Thoracic aorta (tissue), 2 donors: ENCODE results near the gene ACO1. TPM values are rescaled to one million over a fixed set of nuclear protein-coding genes. Genes with fewer than 3 reads are reported as not detected.
A peak's percentile ranks its signal among the peaks of the same experiment; 100 is the strongest.

Experiments used
- ATAC-seq: fragments of 150-250 bp; one replicate; pipeline ENCODE4 v1.8.0; 2017; ENCODE audit warnings: low read depth; ENCODE audit not compliant: insufficient number of reproducible peaks, low FRiP score
- DNase-seq: peaks from one replicate; pipeline ENCODE4 v3.0.0-alpha.2; 2020; ENCODE audit warnings: low spot score
- H3K27ac ChIP-seq, 2 donors: fragments of 200-600 bp; sonication (generic); 1 replicate in 1 of 2; 2 replicates in 1 of 2; pipeline ENCODE4 v1.5.1; 2016; ENCODE audit warnings: mild to moderate bottlenecking in 2 of 2, moderate library complexity in 2 of 2
- H3K27me3 ChIP-seq: fragments of 200-600 bp; sonication (generic); replicated peaks from 2 replicates; pipeline ENCODE4 v1.6.0; 2016; ENCODE audit warnings: mild to moderate bottlenecking; ENCODE audit not compliant: insufficient read depth
- H3K36me3 ChIP-seq: fragments of 200-600 bp; sonication (generic); one replicate; pipeline ENCODE4 v1.5.1; 2016
- H3K4me1 ChIP-seq, 2 donors: fragments of 200-600 bp; sonication (generic); 1 replicate in 1 of 2; 2 replicates in 1 of 2; pipeline versions ENCODE4 v1.5.1 to v1.6.0; 2016; ENCODE audit warnings: low read depth in 2 of 2, mild to moderate bottlenecking in 1 of 2; ENCODE audit not compliant: control insufficient read depth in 1 of 2
- H3K4me3 ChIP-seq: fragments of 200-600 bp; sonication (generic); 2 replicates; pipeline ENCODE4 v1.5.1; 2016; ENCODE audit warnings: mild to moderate bottlenecking
- H3K9me3 ChIP-seq: fragments of 200-600 bp; sonication (generic); 2 replicates; pipeline ENCODE4 v1.5.1; 2016
- CTCF ChIP-seq: fragments of 200-600 bp; sonication (generic); IDR thresholded peaks from one replicate; pipeline ENCODE4 v1.5.1; 2019; ENCODE audit warnings: antibody characterized with exemption
- total RNA-seq, 2 donors: library from RNA; depleted of rRNA; stranded (reverse); fragments of >200 nt; gene quantifications; one replicate each; pipeline versions ENCODE4 v1.1.0 to v1.2.3, GENCODE V29; 2016

ACO1 gene
- total RNA-seq, 2 donors from 2014 or later = 28.6 to 32.9 TPM

DNA sequence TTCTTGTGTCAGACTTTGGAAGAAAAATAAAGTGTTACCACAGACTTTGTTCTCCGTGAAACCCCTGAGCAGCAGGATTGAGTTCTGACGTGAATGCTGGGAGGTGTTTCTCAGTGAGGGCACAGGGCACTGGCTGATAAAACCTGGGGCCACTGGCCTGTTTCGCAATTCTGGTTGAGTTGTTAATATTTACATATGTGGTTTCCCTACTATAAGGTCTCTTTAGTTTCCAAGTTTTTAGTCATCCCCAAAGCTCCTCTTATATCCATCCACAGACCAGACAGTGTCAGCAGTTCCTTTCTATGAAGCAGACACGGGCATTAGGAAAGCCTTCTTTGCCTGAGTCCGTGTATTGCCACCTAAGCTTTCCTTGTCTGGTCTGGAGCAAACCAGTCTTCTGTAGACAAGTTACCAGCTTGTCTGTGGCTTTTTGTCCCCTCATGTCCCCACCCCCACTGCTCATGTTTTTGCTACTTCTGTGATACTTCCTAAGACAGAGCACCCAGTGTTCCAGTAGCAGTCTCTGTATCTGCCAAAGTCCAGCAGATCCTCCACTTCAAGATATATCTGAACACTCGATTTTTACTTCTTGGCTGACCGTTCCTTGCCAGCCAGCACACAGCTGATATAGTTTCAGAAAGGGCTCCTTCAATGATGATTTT is 42.0 kb downstream of the ACO1 start:
- H3K36me3 ChIP-seq = peaks cover 20% of the 10 kb centered on the region
- H3K4me3 ChIP-seq = no peak overlapping the region
- H3K27me3 ChIP-seq = no peaks in the 10 kb centered on the region
- ATAC-seq = no peak
- H3K4me1 ChIP-seq = peaks cover 10 to 28% of the 10 kb centered on the region in 2 donors
- TF ChIP-seq CTCF = no peak
- H3K27ac ChIP-seq = peak overlapping the region in 1 of 2 donors; percentile 46
- DNase-seq = no peak
- H3K9me3 ChIP-seq = no peaks in the 10 kb centered on the region

- no peak for TF ChIP-seq CTCF
- ATAC-seq = no peak
- Histone ChIP-seq H3K4me1 (peaks cover 10 to 32% of the 10 kb centered on the region in 2 donors), H3K36me3 (peaks cover 17% of the 10 kb centered on the region), H3K9me3 (no peaks in the 10 kb centered on the region), H3K4me3 (no peak overlapping the region), H3K27me3 (no peaks in the 10 kb centered on the region), H3K27ac (peak overlapping the region in 1 of 2 donors; percentile 1)
- no peak for DNase-seq
Measured at GRCh38 chr9:32427111-32427873, 42.8 kb downstream of the ACO1 start.

GRCh38 chr9:32430720-32431119 is 46.3 kb downstream of the ACO1 start:
- peak overlapping the region; percentile 20 to 33 for H3K27ac ChIP-seq
- H3K4me3 ChIP-seq = peak overlapping the region; percentile 13
- peaks cover 17% of the 10 kb centered on the region for H3K36me3 ChIP-seq
- H3K4me1 ChIP-seq = peaks cover 10 to 32% of the 10 kb centered on the region in 2 donors
- DNase-seq (no peak), ATAC-seq (no peak)
- H3K9me3 ChIP-seq = no peaks in the 10 kb centered on the region
- H3K27me3 ChIP-seq = no peaks in the 10 kb centered on the region
- TF ChIP-seq CTCF = no peak

DNA sequence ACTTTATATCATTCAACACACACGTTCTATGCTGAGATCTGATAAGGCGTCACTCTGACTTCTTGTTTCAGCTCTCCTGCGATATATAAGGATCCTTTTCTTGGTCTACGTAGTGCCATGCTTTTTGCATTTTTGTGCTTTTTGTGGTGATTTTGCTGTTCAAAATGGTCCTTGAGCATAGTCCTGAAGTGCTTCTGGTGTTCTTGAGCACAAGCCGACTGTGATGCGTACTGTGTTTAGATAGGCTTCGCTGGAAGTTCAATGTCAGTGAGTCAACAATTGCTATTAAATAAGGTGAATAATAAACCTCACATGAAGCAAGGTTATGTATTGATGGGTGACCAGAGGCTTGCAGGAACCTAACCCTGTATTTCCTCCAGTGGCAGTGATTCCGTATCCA is 46.8 kb downstream of the ACO1 start:
- Histone ChIP-seq H3K36me3 (peaks cover 17% of the 10 kb centered on the region), H3K27ac (peak overlapping the region in 1 of 2 donors; percentile 33), H3K4me3 (no peak overlapping the region), H3K4me1 (peaks cover 10 to 30% of the 10 kb centered on the region in 2 donors), H3K27me3 (no peaks in the 10 kb centered on the region), H3K9me3 (no peaks in the 10 kb centered on the region)
- no peak for TF ChIP-seq CTCF
- no peak for ATAC-seq
- DNase-seq = no peak

DNA sequence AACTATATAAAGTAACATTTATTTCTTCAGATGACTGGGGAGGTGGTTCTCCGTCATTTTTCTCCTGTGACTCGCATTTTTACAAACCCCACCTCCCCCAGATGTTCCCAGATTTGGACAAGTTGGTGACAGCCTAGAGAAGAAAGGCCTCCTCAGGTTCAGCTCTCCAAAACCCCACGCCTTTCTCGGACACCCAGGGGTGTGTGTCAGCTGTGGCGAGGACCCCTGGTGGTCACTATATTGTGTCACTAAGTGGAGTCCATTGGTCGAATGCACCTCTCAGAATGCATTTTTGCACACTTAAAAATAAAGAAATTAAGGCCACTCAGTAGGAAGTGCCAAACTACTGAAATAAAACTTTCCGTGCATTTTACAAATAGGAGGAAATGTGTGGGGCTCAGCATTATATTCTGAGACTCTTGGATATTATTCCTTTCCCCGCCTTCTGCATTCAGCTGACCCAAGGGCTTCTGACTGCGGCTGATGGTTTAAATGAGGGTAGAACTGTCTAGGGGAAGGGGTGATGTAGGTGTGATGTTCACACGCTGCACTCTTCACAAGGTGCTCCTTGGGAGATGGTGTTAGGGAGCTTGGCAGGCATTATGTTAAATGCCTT is 47.6 kb downstream of the ACO1 start:
- TF ChIP-seq CTCF = peak; percentile 50
- ATAC-seq = no peak
- Histone ChIP-seq H3K4me3 (no peak overlapping the region), H3K27me3 (no peaks in the 10 kb centered on the region), H3K27ac (peak overlapping the region in 1 of 2 donors; percentile 33), H3K36me3 (peaks cover 20% of the 10 kb centered on the region), H3K9me3 (no peaks in the 10 kb centered on the region), H3K4me1 (peaks cover 8 to 22% of the 10 kb centered on the region in 2 donors)
- DNase-seq = no peak
